Muscle layer of colon (tissue), 2 donors: ENCODE results near the gene EPS15.
"Not testable (repeated sequence)": the region's sequence is repeated elsewhere in the genome, so short reads cannot be mapped to it uniquely, and the experiment has no call there.

Experiments used
- H3K27ac ChIP-seq: one replicate; pipeline ENCODE4 v1.7.0; 2013; ENCODE audit warnings: low read depth, mild to moderate bottlenecking, low read length, moderate library complexity
- H3K27me3 ChIP-seq, 2 donors: one replicate each; pipeline ENCODE4 v1.7.0; 2013; ENCODE audit warnings: low read length in 2 of 2, mild to moderate bottlenecking in 2 of 2; ENCODE audit not compliant: insufficient read depth in 2 of 2, control insufficient read depth in 1 of 2
- H3K36me3 ChIP-seq: one replicate; pipeline ENCODE4 v1.7.0; 2013; ENCODE audit warnings: mild to moderate bottlenecking, low read length; ENCODE audit not compliant: insufficient read depth
- H3K4me1 ChIP-seq: one replicate; pipeline ENCODE4 v1.7.0; 2013; ENCODE audit warnings: mild to moderate bottlenecking, low read length; ENCODE audit not compliant: insufficient read depth
- H3K4me3 ChIP-seq, 2 donors: one replicate each; pipeline ENCODE4 v1.7.0; 2013; ENCODE audit warnings: low read length in 2 of 2, low read depth in 1 of 2, mild to moderate bottlenecking in 1 of 2, moderate library complexity in 1 of 2
- H3K9ac ChIP-seq: one replicate; pipeline ENCODE4 v1.7.0; 2013; ENCODE audit warnings: low read length
- H3K9me3 ChIP-seq: one replicate; pipeline ENCODE4 v1.7.0; 2013; ENCODE audit warnings: mild to moderate bottlenecking, low read length
- donor health status: abdominal sarcoma.
- donor health status: Adenocarcinoma of cecum.

EPS15 gene

DNA sequence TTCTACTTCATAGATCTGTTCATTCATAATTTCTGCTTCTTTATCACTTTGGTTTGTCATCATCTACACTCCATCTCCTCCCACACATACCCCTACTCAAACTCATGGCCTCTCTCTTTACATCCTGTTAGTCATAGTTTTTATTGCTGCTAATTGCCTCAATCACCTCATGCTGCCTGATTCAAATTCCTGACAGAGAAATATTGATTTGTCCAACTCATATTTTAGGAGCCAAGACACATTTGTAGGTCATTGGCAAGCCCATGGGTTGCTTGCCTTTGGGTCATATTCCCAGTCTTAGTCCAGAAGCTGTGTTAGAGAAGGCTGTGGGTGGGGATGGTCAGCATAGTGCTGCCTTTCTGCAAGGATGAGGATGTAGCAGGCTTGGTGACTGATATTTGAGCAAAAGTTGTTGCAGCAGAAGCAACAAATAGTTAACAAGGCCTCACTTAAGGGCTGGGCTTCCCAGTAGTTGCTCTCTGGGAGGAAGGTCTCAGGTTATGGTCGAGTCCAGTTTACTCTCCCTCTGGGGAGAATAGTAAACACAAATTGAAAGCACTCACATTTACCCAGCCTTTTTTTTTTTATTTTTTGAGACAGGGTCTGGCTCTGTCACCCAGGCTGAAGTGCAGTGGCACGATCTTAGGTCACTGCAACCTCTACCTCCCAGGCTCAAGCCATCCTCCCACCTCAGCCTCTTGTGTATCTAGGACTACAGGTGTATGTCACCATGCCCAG is 22.4 kb upstream of the EPS15 start:
- no peaks in the 10 kb centered on the region for H3K9me3 ChIP-seq
- no peak overlapping the region for H3K9ac ChIP-seq
- H3K27me3 ChIP-seq: no peaks in the 10 kb centered on the region
- no peaks in the 10 kb centered on the region for H3K36me3 ChIP-seq
- H3K4me3 ChIP-seq: no peak overlapping the region
- H3K27ac ChIP-seq: no peak overlapping the region
- no peaks in the 10 kb centered on the region for H3K4me1 ChIP-seq

GRCh38 chr1:51537568-51537967 is 18.5 kb upstream of the EPS15 start:
- Histone ChIP-seq H3K27ac (no peak overlapping the region), H3K36me3 (no peaks in the 10 kb centered on the region), H3K9ac (no peak overlapping the region), H3K9me3 (no peaks in the 10 kb centered on the region), H3K4me3 (no peak overlapping the region), H3K4me1 (peaks cover 10% of the 10 kb centered on the region), H3K27me3 (no peaks in the 10 kb centered on the region)

DNA sequence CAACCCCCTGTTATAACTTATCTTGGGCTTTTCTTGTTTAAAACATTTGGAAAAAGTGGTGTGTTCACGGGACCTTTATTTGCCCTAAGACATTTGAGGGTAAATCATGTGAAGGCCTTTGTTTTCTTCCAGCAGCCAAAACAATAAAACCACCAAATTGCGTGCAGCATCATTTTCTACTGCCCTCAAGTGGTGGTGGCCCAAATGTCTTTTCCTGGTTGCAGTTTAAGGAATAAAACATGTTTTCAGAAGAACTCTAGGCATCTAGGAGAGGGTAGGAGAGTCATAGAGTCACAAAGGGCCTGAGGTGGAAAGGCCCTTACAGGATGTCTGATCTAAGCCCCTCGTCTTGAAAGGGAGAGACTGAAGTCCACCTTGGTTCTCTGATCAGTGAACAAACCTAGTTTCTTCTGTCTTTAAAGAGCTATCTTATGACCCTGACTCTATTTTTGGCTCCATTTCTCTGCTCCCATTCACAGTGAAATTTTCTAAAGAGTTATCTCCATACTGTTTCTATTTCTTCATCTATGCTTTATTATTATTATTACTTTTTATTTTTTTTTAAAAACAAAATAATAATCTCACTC is 16.0 kb upstream of the EPS15 start:
- Histone ChIP-seq H3K36me3 (no peaks in the 10 kb centered on the region), H3K27me3 (no peaks in the 10 kb centered on the region), H3K4me1 (peaks cover 10% of the 10 kb centered on the region), H3K27ac (no peak overlapping the region), H3K9me3 (no peaks in the 10 kb centered on the region), H3K4me3 (no peak overlapping the region), H3K9ac (no peak overlapping the region)

DNA sequence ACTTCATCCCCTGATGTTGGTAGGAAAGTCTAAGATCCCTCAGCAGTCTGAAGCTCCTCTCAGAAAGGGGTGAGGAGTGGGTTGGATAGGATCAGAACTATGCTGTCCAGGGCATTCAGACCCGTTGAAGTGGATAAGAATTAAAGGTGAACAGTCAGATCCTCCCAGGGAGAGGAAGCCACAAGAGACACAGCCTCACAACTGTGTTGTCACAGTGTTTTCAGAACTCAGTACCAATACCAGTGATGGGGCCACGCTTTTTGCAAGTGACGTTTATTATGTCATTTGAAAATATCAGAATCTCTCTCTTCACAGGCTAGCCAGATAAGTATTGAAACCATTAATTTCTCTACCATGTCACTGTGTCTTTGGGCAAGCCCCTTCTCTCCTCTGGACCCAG is 15.4 kb upstream of the EPS15 start:
- peaks cover 10% of the 10 kb centered on the region for H3K4me1 ChIP-seq
- H3K4me3 ChIP-seq: no peak overlapping the region
- H3K36me3 ChIP-seq: no peaks in the 10 kb centered on the region
- no peak overlapping the region for H3K9ac ChIP-seq
- H3K27ac ChIP-seq: no peak overlapping the region
- no peaks in the 10 kb centered on the region for H3K27me3 ChIP-seq
- no peaks in the 10 kb centered on the region for H3K9me3 ChIP-seq

- Histone ChIP-seq H3K9me3 (no peaks in the 10 kb centered on the region), H3K27me3 (no peaks in the 10 kb centered on the region), H3K9ac (no peak overlapping the region), H3K4me3 (no peak overlapping the region), H3K27ac (no peak overlapping the region), H3K4me1 (peaks cover 10% of the 10 kb centered on the region), H3K36me3 (no peaks in the 10 kb centered on the region)
Observed at GRCh38 chr1:51532853-51533252, 13.8 kb upstream of the EPS15 start.

- H3K9ac ChIP-seq, H3K9me3 ChIP-seq, H3K4me3 ChIP-seq, H3K4me1 ChIP-seq, H3K27me3 ChIP-seq, H3K27ac ChIP-seq, H3K36me3 ChIP-seq: not testable (repeated sequence)
Observed at GRCh38 chr1:51530447-51530846, 11.4 kb upstream of the EPS15 start.

GRCh38 chr1:51527144-51527543 is 8.1 kb upstream of the EPS15 start:
- H3K4me3 ChIP-seq: no peak overlapping the region
- H3K27ac ChIP-seq: no peak overlapping the region
- no peaks in the 10 kb centered on the region for H3K27me3 ChIP-seq
- H3K4me1 ChIP-seq: no peaks in the 10 kb centered on the region
- H3K9ac ChIP-seq: no peak overlapping the region
- no peaks in the 10 kb centered on the region for H3K9me3 ChIP-seq
- H3K36me3 ChIP-seq: no peaks in the 10 kb centered on the region

GRCh38 chr1:51526248-51526647 is 7.2 kb upstream of the EPS15 start:
- H3K9me3 ChIP-seq: no peaks in the 10 kb centered on the region
- no peaks in the 10 kb centered on the region for H3K27me3 ChIP-seq
- H3K27ac ChIP-seq: no peak overlapping the region
- no peaks in the 10 kb centered on the region for H3K36me3 ChIP-seq
- no peak overlapping the region for H3K9ac ChIP-seq
- H3K4me1 ChIP-seq: no peaks in the 10 kb centered on the region
- H3K4me3 ChIP-seq: no peak overlapping the region

DNA sequence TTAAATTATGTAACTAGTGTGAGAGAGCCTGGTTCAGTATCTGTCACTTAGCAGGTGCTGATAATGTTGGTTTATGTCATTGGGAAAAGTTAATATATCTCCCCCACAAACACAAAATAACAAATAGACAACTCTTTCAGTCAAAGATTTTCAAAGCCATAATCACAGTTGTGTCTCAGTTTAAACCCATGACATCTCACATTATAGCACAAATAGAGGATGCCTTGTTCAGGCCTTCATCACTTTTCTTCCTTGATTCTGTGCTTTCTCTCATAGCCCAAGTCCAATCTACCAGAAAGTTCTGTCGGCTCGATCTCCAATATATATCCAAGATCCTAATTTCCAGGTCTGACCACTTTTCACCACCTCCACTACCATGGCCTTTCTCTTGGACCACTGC is 6.2 kb upstream of the EPS15 start:
- no peaks in the 10 kb centered on the region for H3K9me3 ChIP-seq
- H3K4me1 ChIP-seq: no peaks in the 10 kb centered on the region
- H3K4me3 ChIP-seq: no peak overlapping the region
- no peaks in the 10 kb centered on the region for H3K36me3 ChIP-seq
- H3K27ac ChIP-seq: no peak overlapping the region
- H3K9ac ChIP-seq: no peak overlapping the region
- no peaks in the 10 kb centered on the region for H3K27me3 ChIP-seq

GRCh38 chr1:51524817-51525216 is 5.8 kb upstream of the EPS15 start:
- H3K36me3 ChIP-seq: no peaks in the 10 kb centered on the region
- H3K9me3 ChIP-seq: no peaks in the 10 kb centered on the region
- no peaks in the 10 kb centered on the region for H3K4me1 ChIP-seq
- no peaks in the 10 kb centered on the region for H3K27me3 ChIP-seq
- H3K4me3 ChIP-seq: no peak overlapping the region
- H3K27ac ChIP-seq: no peak overlapping the region
- H3K9ac ChIP-seq: no peak overlapping the region

DNA sequence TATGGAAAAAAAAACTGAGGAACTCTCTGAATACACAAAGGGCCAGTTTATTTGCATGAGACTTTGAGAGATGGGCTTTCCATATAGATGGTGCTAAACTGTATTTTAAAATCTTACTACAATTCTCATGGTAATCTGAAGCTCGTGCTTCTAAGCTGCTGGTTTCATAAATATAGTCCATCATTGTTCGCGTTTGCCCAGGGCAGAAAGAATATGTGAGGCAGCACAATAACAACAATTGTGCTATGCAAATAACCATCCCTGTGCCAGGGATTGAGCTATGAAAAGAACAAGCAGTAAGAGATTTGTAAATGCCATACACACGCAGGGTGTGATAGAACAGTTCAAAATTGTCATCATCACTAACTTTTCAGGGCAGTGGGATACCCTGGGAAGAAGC is 4.9 kb upstream of the EPS15 start:
- Histone ChIP-seq H3K36me3 (no peaks in the 10 kb centered on the region), H3K27ac (no peak overlapping the region), H3K27me3 (no peaks in the 10 kb centered on the region), H3K9ac (no peak overlapping the region), H3K4me1 (no peaks in the 10 kb centered on the region), H3K9me3 (no peaks in the 10 kb centered on the region), H3K4me3 (no peak overlapping the region)

DNA sequence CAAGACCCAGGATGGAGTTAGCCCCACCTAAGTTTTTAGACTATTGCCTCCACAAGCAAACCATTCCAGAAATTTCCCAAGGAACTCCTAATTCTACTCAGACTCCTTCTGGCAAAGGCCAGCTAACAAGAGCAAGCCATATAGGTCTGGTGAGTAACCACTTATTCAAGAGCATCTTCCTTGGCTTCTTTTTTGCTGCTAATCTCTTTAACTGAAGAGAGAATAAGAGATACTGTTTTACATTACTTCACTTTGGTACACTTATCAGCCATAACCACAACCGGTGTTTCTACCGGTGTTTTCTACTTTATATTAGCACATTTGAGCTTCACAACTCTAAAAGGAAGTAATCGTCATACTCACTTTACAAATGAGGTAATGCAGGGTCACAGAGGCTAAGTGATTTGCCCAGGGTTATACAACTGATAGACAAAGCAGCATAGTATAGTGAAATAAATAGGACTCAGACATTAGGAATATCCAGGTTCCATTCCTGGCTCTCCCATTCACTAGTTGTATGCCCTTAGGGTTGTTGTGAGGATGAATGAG is 1.7 kb upstream of the EPS15 start:
- no peaks in the 10 kb centered on the region for H3K36me3 ChIP-seq
- H3K4me1 ChIP-seq: peaks cover 17% of the 10 kb centered on the region
- no peaks in the 10 kb centered on the region for H3K9me3 ChIP-seq
- H3K4me3 ChIP-seq: no peak overlapping the region
- no peak overlapping the region for H3K9ac ChIP-seq
- no peaks in the 10 kb centered on the region for H3K27me3 ChIP-seq
- H3K27ac ChIP-seq: no peak overlapping the region
